Left lung (tissue), 10 donors: ENCODE data around the gene ITGA2. TPM values are rescaled to one million over a fixed set of nuclear protein-coding genes. Genes with fewer than 3 reads are reported as not detected.

Experiments
- ATAC-seq: fragments of 200-7000 bp; cut with Tn5 transposase; one replicate; pipeline ENCODE4 v1.9.1; 2020; ENCODE audit warnings: moderate library complexity
- DNase-seq, 4 donors: peaks; one replicate each; pipeline ENCODE4 v3.0.0-alpha.2; 2013 to 2020
- H3K27ac ChIP-seq, 2 donors: fragments of 200-600 bp; sonication (generic) in 1 of 2; one replicate each; pipeline versions ENCODE4 v1.5.0 to v1.8.0; 2020 to 2021
- H3K27me3 ChIP-seq, 2 donors: fragments of 200-600 bp; sonication (generic) in 1 of 2; one replicate each; pipeline versions ENCODE4 v1.5.0 to v1.8.0; 2020 to 2021
- H3K36me3 ChIP-seq, 2 donors: fragments of 200-600 bp; sonication (generic) in 1 of 2; one replicate each; pipeline versions ENCODE4 v1.5.0 to v1.8.0; 2020 to 2021
- H3K4me1 ChIP-seq, 2 donors: fragments of 200-600 bp; one replicate each; pipeline ENCODE4 v1.8.0; 2021
- H3K4me3 ChIP-seq, 2 donors: fragments of 200-600 bp; sonication (generic) in 1 of 2; one replicate each; pipeline versions ENCODE4 v1.5.0 to v1.8.0; 2020 to 2021; ENCODE audit warnings: mild to moderate bottlenecking in 1 of 2
- H3K9me3 ChIP-seq, 2 donors: fragments of 200-600 bp; sonication (generic) in 1 of 2; one replicate each; pipeline versions ENCODE4 v1.5.0 to v1.8.0; 2020 to 2021
- CTCF ChIP-seq, 2 donors: fragments of 200-600 bp; sonication (generic) in 1 of 2; IDR thresholded peaks; one replicate each; pipeline versions ENCODE4 v1.5.0 to v1.8.0; 2021; ENCODE audit warnings: antibody characterized with exemption in 2 of 2
- intact Hi-C, 2 donors: fragments of 100-400 bp; cut with DNase I; formaldehyde crosslinking; loops; one replicate each; pipeline versions ENCODE4 v1.11.2 to v1.14.2; 2022
- polyA plus RNA-seq, 6 donors: library from polyadenylated mRNA; unstranded; fragments of 120-200 nt; gene quantifications; one replicate each; pipeline ENCODE4 v1.2.1, GENCODE V29; 2013; ENCODE audit not compliant: insufficient read length in 6 of 6
- total RNA-seq, 2 donors: library from RNA; stranded (reverse); fragmentation: NEBNext Ultra II Directional; extraction: Animal tissue kit (Norgen Biotek cat#: 25700); gene quantifications; one replicate each; pipeline ENCODE4 v1.2.1, GENCODE V29; 2021
- donor health status: DM: no; HTN: yes; CAD: no.
- donor health status: DM: no; HTN: no; CAD: no.

ITGA2 gene
- total and polyA plus RNA-seq, 8 donors: 32.4 to 63.0 (median 48.3) TPM

- no peaks in the 10 kb centered on the region for H3K36me3 ChIP-seq
- TF ChIP-seq CTCF (IDR thresholded peaks at IDR 0.05): no peak
- H3K27ac ChIP-seq: no peak overlapping the region
- ATAC-seq (no peak), DNase-seq (no peak)
- intact Hi-C loops: no loop called here
- H3K9me3 ChIP-seq: peaks cover 0 to 4% of the 10 kb centered on the region in 2 donors
- H3K27me3 ChIP-seq: no peaks in the 10 kb centered on the region
- peaks cover 0 to 11% of the 10 kb centered on the region in 2 donors for H3K4me1 ChIP-seq
- no peak overlapping the region for H3K4me3 ChIP-seq
Observed at GRCh38 chr5:53113947-53114346, 124.8 kb downstream of the ITGA2 start.

- DNase-seq: no peak
- Histone ChIP-seq H3K27ac (no peak overlapping the region), H3K4me1 (peaks cover 0 to 6% of the 10 kb centered on the region in 2 donors), H3K4me3 (no peak overlapping the region), H3K36me3 (no peaks in the 10 kb centered on the region), H3K27me3 (no peaks in the 10 kb centered on the region), H3K9me3 (peaks cover 0 to 4% of the 10 kb centered on the region in 2 donors)
- no peak for ATAC-seq
- intact Hi-C loops: no loop called here
- no peak for TF ChIP-seq CTCF (IDR thresholded peaks at IDR 0.05)
Observed at GRCh38 chr5:53114988-53115387, 125.8 kb downstream of the ITGA2 start.

- H3K4me3 ChIP-seq: no peak overlapping the region
- intact Hi-C loops: no loop called here
- TF ChIP-seq CTCF (IDR thresholded peaks at IDR 0.05): no peak
- H3K27ac ChIP-seq: no peak overlapping the region
- DNase-seq (no peak), ATAC-seq (no peak)
- H3K27me3 ChIP-seq: no peaks in the 10 kb centered on the region
- H3K9me3 ChIP-seq: peaks cover 0 to 4% of the 10 kb centered on the region in 2 donors
- H3K36me3 ChIP-seq: no peaks in the 10 kb centered on the region
- no peaks in the 10 kb centered on the region for H3K4me1 ChIP-seq
Observed at GRCh38 chr5:53116597-53116996, 127.4 kb downstream of the ITGA2 start.

- intact Hi-C loops: no loop called here
- Histone ChIP-seq H3K36me3 (no peaks in the 10 kb centered on the region), H3K27ac (no peak overlapping the region), H3K4me1 (no peaks in the 10 kb centered on the region), H3K4me3 (no peak overlapping the region), H3K9me3 (no peaks in the 10 kb centered on the region), H3K27me3 (no peaks in the 10 kb centered on the region)
- ATAC-seq (no peak), DNase-seq (no peak)
- no peak for TF ChIP-seq CTCF (IDR thresholded peaks at IDR 0.05)
Observed at GRCh38 chr5:53118879-53119278, 129.7 kb downstream of the ITGA2 start.

GRCh38 chr5:53120165-53120564 is 131.0 kb downstream of the ITGA2 start:
- Histone ChIP-seq H3K27ac (no peak overlapping the region), H3K4me3 (no peak overlapping the region), H3K36me3 (no peaks in the 10 kb centered on the region), H3K27me3 (no peaks in the 10 kb centered on the region), H3K4me1 (no peaks in the 10 kb centered on the region), H3K9me3 (no peaks in the 10 kb centered on the region)
- no peak for TF ChIP-seq CTCF (IDR thresholded peaks at IDR 0.05)
- no peak for DNase-seq
- intact Hi-C loops: no loop called here
- ATAC-seq: no peak
